Measurements from ENCODE around the gene C6orf120.

- no peak for TF ChIP-seq CTCF (IDR thresholded peaks at IDR 0.05 in 2 of 3, conservative IDR thresholded peaks at IDR 0.05 in 1 of 3; ENCODE audit: borderline replicate concordance in 1 of 3, insufficient read depth in 1 of 3, low read depth in 2 of 3, low read length in 2 of 3)
- no peak for TF ChIP-seq POLR2A (IDR thresholded peaks at IDR 0.05; ENCODE audit: borderline replicate concordance, extremely low read depth, insufficient read depth, insufficient read length)
- no peak for TF ChIP-seq YY1 (IDR thresholded peaks at IDR 0.05; ENCODE audit: extremely low read depth, insufficient replicate concordance, low read depth, low read length)
- no peak for TF ChIP-seq SRF (IDR thresholded peaks at IDR 0.05; ENCODE audit: low read depth)
- TF ChIP-seq POLR2AphosphoS5 (IDR thresholded peaks at IDR 0.05; ENCODE audit: low read depth, low read length) = no peak
- no peak for TF ChIP-seq EGR1 (IDR thresholded peaks at IDR 0.05; ENCODE audit: low read depth)
- TF ChIP-seq REST (IDR thresholded peaks at IDR 0.05; ENCODE audit: low read depth) = no peak
These were observed 28.0 kb downstream of the C6orf120 start for GRCh38 chr6:169729961-169730360.
